Neural progenitor cell (in vitro differentiated cells): ENCODE data around the gene LARGE1.

Source experiments
- EZH2 ChIP-seq: fragments of 200-600 bp; sonication (generic); IDR thresholded peaks from 2 replicates; pipeline ENCODE4 v1.6.1; 2017; ENCODE audit warnings: antibody characterized with exemption, mild to moderate bottlenecking, moderate library complexity
- TF ChIP-seq, protein P1 (sequence below): fragments of 200-600 bp; sonication (generic); IDR thresholded peaks from 2 replicates; pipeline ENCODE4 v1.5.1; 2017; ENCODE audit warnings: antibody characterized with exemption, mild to moderate bottlenecking

DNA sequence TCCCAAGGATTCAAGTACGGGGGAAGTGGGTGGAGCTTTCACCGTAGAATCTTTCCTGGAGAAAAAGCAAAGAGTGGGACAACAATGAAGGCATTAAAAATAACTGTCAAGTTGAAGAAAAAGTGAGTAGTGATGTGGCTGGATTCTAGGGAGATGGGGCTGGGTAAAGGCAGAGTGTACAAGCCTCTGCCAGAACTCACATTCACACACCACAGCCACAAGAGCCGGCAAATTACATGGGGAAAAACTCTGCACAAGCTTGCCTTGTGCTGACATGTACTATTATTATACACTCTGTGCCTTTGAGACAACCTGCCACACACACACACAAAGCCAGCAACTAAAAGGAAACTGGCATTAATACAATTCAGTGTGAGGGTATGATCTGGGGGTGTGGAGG lies 182.6 kb downstream of the LARGE1 start:
- TF ChIP-seq, protein P1, sequence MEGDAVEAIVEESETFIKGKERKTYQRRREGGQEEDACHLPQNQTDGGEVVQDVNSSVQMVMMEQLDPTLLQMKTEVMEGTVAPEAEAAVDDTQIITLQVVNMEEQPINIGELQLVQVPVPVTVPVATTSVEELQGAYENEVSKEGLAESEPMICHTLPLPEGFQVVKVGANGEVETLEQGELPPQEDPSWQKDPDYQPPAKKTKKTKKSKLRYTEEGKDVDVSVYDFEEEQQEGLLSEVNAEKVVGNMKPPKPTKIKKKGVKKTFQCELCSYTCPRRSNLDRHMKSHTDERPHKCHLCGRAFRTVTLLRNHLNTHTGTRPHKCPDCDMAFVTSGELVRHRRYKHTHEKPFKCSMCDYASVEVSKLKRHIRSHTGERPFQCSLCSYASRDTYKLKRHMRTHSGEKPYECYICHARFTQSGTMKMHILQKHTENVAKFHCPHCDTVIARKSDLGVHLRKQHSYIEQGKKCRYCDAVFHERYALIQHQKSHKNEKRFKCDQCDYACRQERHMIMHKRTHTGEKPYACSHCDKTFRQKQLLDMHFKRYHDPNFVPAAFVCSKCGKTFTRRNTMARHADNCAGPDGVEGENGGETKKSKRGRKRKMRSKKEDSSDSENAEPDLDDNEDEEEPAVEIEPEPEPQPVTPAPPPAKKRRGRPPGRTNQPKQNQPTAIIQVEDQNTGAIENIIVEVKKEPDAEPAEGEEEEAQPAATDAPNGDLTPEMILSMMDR: no peak
- no peak for TF ChIP-seq EZH2
